HAP-1 (cell line): ENCODE measurements around the gene MAPRE2.

ENCODE experiments used
- DNase-seq, 2 experiments: peaks; one replicate each; pipeline ENCODE4 v3.0.0-alpha.2; 2016 to 2020; ENCODE audit warnings: low spot score in 2 of 2
- H3K27me3 ChIP-seq: fragments of 250-450 bp; sonication (Bioruptor Pico); 2 replicates; pipeline ENCODE4 v1.5.1; 2020; ENCODE audit warnings: low read depth, mild to moderate bottlenecking, moderate library complexity
- H3K36me3 ChIP-seq: fragments of 250-450 bp; sonication (Bioruptor Pico); replicated peaks from 2 replicates; pipeline ENCODE4 v1.5.1; 2020; ENCODE audit warnings: mild to moderate bottlenecking
- H3K4me1 ChIP-seq: fragments of 250-450 bp; sonication (Bioruptor Pico); 2 replicates; pipeline ENCODE4 v1.5.1; 2020; ENCODE audit warnings: mild to moderate bottlenecking
- H3K4me3 ChIP-seq: fragments of 250-450 bp; sonication (Bioruptor Pico); 2 replicates; pipeline ENCODE4 v1.5.1; 2020; ENCODE audit warnings: mild to moderate bottlenecking, moderate library complexity
- H3K9me3 ChIP-seq: fragments of 250-450 bp; sonication (Bioruptor Pico); 2 replicates; pipeline ENCODE4 v1.5.1; 2020; ENCODE audit warnings: mild to moderate bottlenecking, moderate library complexity
- in situ Hi-C: fragments of 300-500 bp; cut with MboI; formaldehyde crosslinking; loops from 3 replicates; pipeline ENCODE4 v1.14.3; 2020; ENCODE audit warnings: low sequenced_read_pairs, inconsistent platforms, mixed read lengths

Gene MAPRE2

GRCh38 chr18:35040988-35041814, at the start of gene MAPRE2:
TSS of gene MAPRE2 (plus strand) at chr18:35041413. CDS start at chr18:35041540, 127 bp downstream.
- peak; percentile 90 to 99 for DNase-seq

GRCh38 chr18:34991561-34991960, 49.7 kb upstream of the MAPRE2 start:
- no peaks in the 10 kb centered on the region for H3K9me3 ChIP-seq
- no peaks in the 10 kb centered on the region for H3K4me1 ChIP-seq
- no peaks in the 10 kb centered on the region; the same call in 1 of the 2 replicates for H3K27me3 ChIP-seq
- no peak for DNase-seq
- H3K4me3 ChIP-seq, result no peak overlapping the region
- no peaks in the 10 kb centered on the region for H3K36me3 ChIP-seq
- in situ Hi-C loops, result no loop called here

More at GRCh38 chr18:35040988-35041814, at the start of gene MAPRE2:
- no peaks in the 10 kb centered on the region for H3K36me3 ChIP-seq
- no peaks in the 10 kb centered on the region for H3K9me3 ChIP-seq
- peaks cover 23% of the 10 kb centered on the region for H3K4me1 ChIP-seq
- no peaks in the 10 kb centered on the region for H3K27me3 ChIP-seq
- in situ Hi-C loops, result no loop called here
- peak within 1 kb of the TSS; percentile 75 for H3K4me3 ChIP-seq

GRCh38 chr18:34993289-34993688, 47.9 kb upstream of the MAPRE2 start:
- no peak overlapping the region for H3K4me3 ChIP-seq
- H3K9me3 ChIP-seq, result no peaks in the 10 kb centered on the region
- H3K27me3 ChIP-seq, result no peaks in the 10 kb centered on the region; the same call in 1 of the 2 replicates
- H3K36me3 ChIP-seq, result no peaks in the 10 kb centered on the region
- in situ Hi-C loops, result no loop called here
- DNase-seq, result no peak
- no peaks in the 10 kb centered on the region for H3K4me1 ChIP-seq

- Histone ChIP-seq H3K4me3 (no peak overlapping the region), H3K9me3 (no peaks in the 10 kb centered on the region), H3K4me1 (no peaks in the 10 kb centered on the region), H3K27me3 (no peaks in the 10 kb centered on the region; the same call in 1 of the 2 replicates), H3K36me3 (no peaks in the 10 kb centered on the region)
- DNase-seq, result no peak
- in situ Hi-C loops, result no loop called here
These were observed 45.5 kb upstream of the MAPRE2 start for GRCh38 chr18:34995746-34996145.

GRCh38 chr18:34998661-34999060, 42.6 kb upstream of the MAPRE2 start:
- DNase-seq, result no peak
- in situ Hi-C loops, result no loop called here
- Histone ChIP-seq H3K4me1 (no peaks in the 10 kb centered on the region), H3K9me3 (no peaks in the 10 kb centered on the region), H3K36me3 (no peaks in the 10 kb centered on the region), H3K4me3 (no peak overlapping the region), H3K27me3 (no peaks in the 10 kb centered on the region; the same call in 1 of the 2 replicates)

GRCh38 chr18:34999756-35000289, 41.4 kb upstream of the MAPRE2 start:
- Histone ChIP-seq H3K4me1 (no peaks in the 10 kb centered on the region), H3K36me3 (no peaks in the 10 kb centered on the region), H3K27me3 (no peaks in the 10 kb centered on the region; the same call in 1 of the 2 replicates), H3K4me3 (no peak overlapping the region), H3K9me3 (no peaks in the 10 kb centered on the region)
- in situ Hi-C loops, result no loop called here
- DNase-seq, result no peak

DNA sequence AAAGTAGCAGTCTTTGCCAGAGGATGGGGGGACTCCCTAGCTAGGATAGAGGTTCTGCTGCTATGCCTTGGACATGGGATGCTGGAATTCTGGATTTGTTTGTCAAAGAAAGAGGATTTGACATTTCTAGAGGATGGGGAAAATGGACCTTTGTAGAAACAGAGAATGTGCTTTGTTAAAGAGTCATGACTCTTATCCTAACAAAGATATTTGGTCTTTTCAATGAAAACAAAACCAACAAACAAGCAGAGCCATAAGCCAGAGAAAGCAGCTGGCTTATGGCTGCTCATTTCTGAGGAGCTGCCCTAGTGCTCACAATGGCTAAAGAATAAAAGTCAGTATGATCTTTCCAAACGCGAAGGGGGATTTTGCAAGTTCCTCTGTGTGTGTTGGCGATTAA, 40.8 kb upstream of the MAPRE2 start:
- no peaks in the 10 kb centered on the region for H3K9me3 ChIP-seq
- no peaks in the 10 kb centered on the region; the same call in 1 of the 2 replicates for H3K27me3 ChIP-seq
- no peaks in the 10 kb centered on the region for H3K4me1 ChIP-seq
- H3K4me3 ChIP-seq, result no peak overlapping the region
- H3K36me3 ChIP-seq, result no peaks in the 10 kb centered on the region
- in situ Hi-C loops, result no loop called here
- DNase-seq, result no peak

- Histone ChIP-seq H3K4me1 (no peaks in the 10 kb centered on the region), H3K4me3 (no peak overlapping the region), H3K9me3 (no peaks in the 10 kb centered on the region), H3K27me3 (no peaks in the 10 kb centered on the region; the same call in 1 of the 2 replicates), H3K36me3 (no peaks in the 10 kb centered on the region)
- no peak for DNase-seq
- in situ Hi-C loops, result no loop called here
These were observed 39.1 kb upstream of the MAPRE2 start for GRCh38 chr18:35002120-35002519.

GRCh38 chr18:35005963-35006577, 35.1 kb upstream of the MAPRE2 start:
- Histone ChIP-seq H3K9me3 (no peaks in the 10 kb centered on the region), H3K27me3 (peaks cover 3% of the 10 kb centered on the region; the same call in 1 of the 2 replicates), H3K36me3 (no peaks in the 10 kb centered on the region), H3K4me1 (no peaks in the 10 kb centered on the region), H3K4me3 (no peak overlapping the region)
- DNase-seq, result peak; percentile 18 to 43
- in situ Hi-C loops, result no loop called here

DNA sequence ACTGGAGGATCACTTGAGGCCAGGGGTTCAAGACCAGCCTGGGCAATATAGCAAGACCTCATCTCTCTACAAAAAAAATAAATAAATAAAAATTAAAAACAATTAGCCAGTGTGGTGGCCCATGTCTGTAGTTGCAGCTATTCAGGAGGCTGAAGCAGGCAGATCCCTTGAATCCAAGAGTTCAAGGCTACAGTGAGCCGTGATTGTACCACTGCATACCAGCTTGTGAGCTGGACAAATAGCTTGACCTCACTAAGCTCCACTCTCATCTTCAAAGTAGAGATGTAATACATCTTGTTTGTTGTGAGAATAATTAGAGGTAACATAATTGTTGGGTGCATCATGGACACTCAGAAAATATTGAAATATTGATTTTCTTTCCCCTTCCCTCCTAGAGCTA, 31.1 kb upstream of the MAPRE2 start:
- in situ Hi-C loops, result no loop called here
- no peak for DNase-seq
- H3K4me3 ChIP-seq, result no peak overlapping the region
- H3K36me3 ChIP-seq, result no peaks in the 10 kb centered on the region
- peaks cover 5% of the 10 kb centered on the region; the same call in 1 of the 2 replicates for H3K27me3 ChIP-seq
- H3K9me3 ChIP-seq, result no peaks in the 10 kb centered on the region
- no peaks in the 10 kb centered on the region for H3K4me1 ChIP-seq

DNA sequence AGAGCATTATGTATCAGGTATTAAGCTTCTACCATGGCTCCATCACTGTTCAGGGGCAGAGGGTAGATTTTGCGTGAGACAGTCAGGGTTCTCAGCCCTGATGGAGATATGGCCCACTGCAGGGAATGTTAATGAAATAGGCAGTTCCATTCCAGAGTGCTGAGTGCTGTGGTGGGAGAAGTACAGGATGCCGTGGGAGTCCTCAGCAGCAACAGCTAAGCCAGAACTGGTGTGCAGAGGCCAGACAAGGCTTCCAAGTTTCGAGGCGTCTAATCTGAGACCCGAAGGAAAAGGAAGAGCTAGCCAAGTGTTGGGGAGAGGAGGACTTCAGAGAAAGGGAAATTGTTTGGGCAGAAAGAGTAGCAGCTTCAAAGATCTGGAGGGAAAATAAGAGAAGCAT, 30.2 kb upstream of the MAPRE2 start:
- in situ Hi-C loops, result no loop called here
- no peak for DNase-seq

GRCh38 chr18:35019933-35020332, 21.3 kb upstream of the MAPRE2 start:
- in situ Hi-C loops, result no loop called here
- no peaks in the 10 kb centered on the region for H3K36me3 ChIP-seq

More for the DNA sequence above, 30.2 kb upstream of the MAPRE2 start:
- no peaks in the 10 kb centered on the region for H3K4me1 ChIP-seq
- H3K9me3 ChIP-seq, result no peaks in the 10 kb centered on the region
- peaks cover 5% of the 10 kb centered on the region; the same call in 1 of the 2 replicates for H3K27me3 ChIP-seq
- no peak overlapping the region for H3K4me3 ChIP-seq
- no peaks in the 10 kb centered on the region for H3K36me3 ChIP-seq

GRCh38 chr18:35022426-35023001, 18.7 kb upstream of the MAPRE2 start:
- Histone ChIP-seq H3K4me3 (no peak overlapping the region), H3K4me1 (no peaks in the 10 kb centered on the region), H3K27me3 (peaks cover 7% of the 10 kb centered on the region; the same call in 1 of the 2 replicates), H3K36me3 (no peaks in the 10 kb centered on the region), H3K9me3 (no peaks in the 10 kb centered on the region)
- in situ Hi-C loops, result no loop called here
- DNase-seq, result no peak

More at GRCh38 chr18:35019933-35020332, 21.3 kb upstream of the MAPRE2 start:
- Histone ChIP-seq H3K9me3 (no peaks in the 10 kb centered on the region), H3K4me1 (no peaks in the 10 kb centered on the region), H3K27me3 (peaks cover 14% of the 10 kb centered on the region; the same call in 1 of the 2 replicates), H3K4me3 (no peak overlapping the region)
- no peak for DNase-seq
